GM23338 (cell line): ENCODE measurements around the gene EPHB3. TPM values are rescaled to one million over a fixed set of nuclear protein-coding genes. Genes with fewer than 3 reads are reported as not detected.
A peak's percentile ranks its signal among the peaks of the same experiment; 100 is the strongest.

Experiments used
- ATAC-seq: fragments of 200-7000 bp; cut with Tn5 transposase; 3 replicates; pipeline ENCODE4 v1.9.1; 2020
- DNase-seq: peaks from one replicate; pipeline ENCODE4 v3.0.0-alpha.2; 2015; ENCODE audit warnings: low spot score
- H2AFZ ChIP-seq: fragments of 200-600 bp; sonication (generic); 2 replicates; pipeline ENCODE4 v1.8.0; 2016; ENCODE audit warnings: antibody characterized with exemption, mild to moderate bottlenecking, moderate library complexity
- H3F3A ChIP-seq: fragments of 200-600 bp; sonication (generic); replicated peaks from 2 replicates; pipeline ENCODE4 v1.8.0; 2017; ENCODE audit warnings: antibody characterized with exemption, mixed run types, low read depth
- H3K27ac ChIP-seq: fragments of 200-600 bp; sonication (generic); 2 replicates; pipeline ENCODE4 v1.6.1; 2016; ENCODE audit warnings: low read depth
- H3K27me3 ChIP-seq: fragments of 200-600 bp; sonication (generic); 2 replicates; pipeline ENCODE4 v1.8.0; 2016; ENCODE audit warnings: mild to moderate bottlenecking, mixed run types, moderate library complexity; ENCODE audit not compliant: insufficient read depth
- H3K36me3 ChIP-seq: fragments of 200-600 bp; sonication (generic); 2 replicates; pipeline ENCODE4 v1.8.0; 2016; ENCODE audit warnings: mild to moderate bottlenecking; ENCODE audit not compliant: insufficient read depth
- H3K4me1 ChIP-seq: fragments of 200-600 bp; sonication (generic); 2 replicates; pipeline ENCODE4 v1.8.0; 2016; ENCODE audit warnings: mild to moderate bottlenecking, moderate library complexity; ENCODE audit not compliant: insufficient read depth
- H3K4me2 ChIP-seq: fragments of 200-600 bp; sonication (generic); 2 replicates; pipeline ENCODE4 v1.7.1; 2017; ENCODE audit warnings: mixed run types
- H3K4me3 ChIP-seq: fragments of 200-600 bp; sonication (generic); 2 replicates; pipeline ENCODE4 v1.6.1; 2016; ENCODE audit warnings: mixed run types
- H3K79me2 ChIP-seq: fragments of 200-600 bp; sonication (generic); replicated peaks from 2 replicates; pipeline ENCODE4 v1.8.0; 2017; ENCODE audit warnings: mild to moderate bottlenecking; ENCODE audit not compliant: insufficient read depth
- H3K9me2 ChIP-seq: fragments of 200-600 bp; sonication (generic); 2 replicates; pipeline ENCODE4 v1.8.0; 2017; ENCODE audit not compliant: insufficient read depth
- H4K20me1 ChIP-seq: fragments of 200-600 bp; sonication (generic); replicated peaks from 2 replicates; pipeline ENCODE4 v1.8.0; 2017; ENCODE audit warnings: mild to moderate bottlenecking; ENCODE audit not compliant: insufficient read depth
- H3K27ac Mint-ChIP-seq: 2 replicates; pipeline ENCODE4 v1.8.0; 2020; ENCODE audit warnings: inconsistent platforms, mild to moderate bottlenecking, moderate library complexity, mixed read lengths
- H3K27me3 Mint-ChIP-seq: 3 replicates; pipeline ENCODE4 v1.8.0; 2022; ENCODE audit warnings: low read depth, mild to moderate bottlenecking, moderate library complexity, mixed read lengths, inconsistent platforms; ENCODE audit not compliant: insufficient read depth, poor library complexity
- H3K36me3 Mint-ChIP-seq: 3 replicates; pipeline ENCODE4 v1.8.0; 2021; ENCODE audit warnings: low read depth, mild to moderate bottlenecking, inconsistent platforms, moderate library complexity, mixed read lengths
- H3K4me1 Mint-ChIP-seq: 3 replicates; pipeline ENCODE4 v1.8.0; 2020; ENCODE audit warnings: mild to moderate bottlenecking, inconsistent platforms, mixed read lengths
- H3K4me3 Mint-ChIP-seq: 3 replicates; pipeline ENCODE4 v1.8.0; 2021; ENCODE audit warnings: moderate library complexity, mild to moderate bottlenecking, inconsistent platforms, mixed read lengths
- H3K9me3 Mint-ChIP-seq: 3 replicates; pipeline ENCODE4 v1.8.0; 2020; ENCODE audit warnings: moderate library complexity, mild to moderate bottlenecking, inconsistent platforms, mixed read lengths
- CREB1 ChIP-seq: fragments of 250-450 bp; sonication (Bioruptor Pico); IDR thresholded peaks from 2 replicates; pipeline ENCODE4 v1.5.0; 2020; ENCODE audit warnings: low read depth, mild to moderate bottlenecking, moderate library complexity
- EZH2 ChIP-seq: fragments of 200-600 bp; sonication (generic); IDR thresholded peaks from one replicate; pipeline ENCODE4 v1.8.0; 2017; ENCODE audit warnings: antibody characterized with exemption, mild to moderate bottlenecking, low read depth; ENCODE audit not compliant: unreplicated experiment
- EZH2phosphoT487 ChIP-seq: fragments of 200-600 bp; sonication (generic); IDR thresholded peaks from one replicate; pipeline ENCODE4 v1.8.1; 2018; ENCODE audit warnings: antibody characterized with exemption; ENCODE audit not compliant: unreplicated experiment
- JUNB ChIP-seq: IDR thresholded peaks from one replicate; pipeline ENCODE4 v1.6.1; 2016; ENCODE audit warnings: antibody characterized with exemption; ENCODE audit not compliant: unreplicated experiment
- NANOG ChIP-seq: IDR thresholded peaks from 2 replicates; pipeline ENCODE4 v1.6.1; 2016; ENCODE audit warnings: antibody characterized with exemption, borderline replicate concordance
- STAT1 ChIP-seq: IDR thresholded peaks from one replicate; pipeline ENCODE4 v1.6.1; 2016; ENCODE audit warnings: antibody characterized with exemption; ENCODE audit not compliant: unreplicated experiment
- ZNF114 ChIP-seq: fragments of 250-450 bp; sonication (Bioruptor Pico); IDR thresholded peaks from 2 replicates; pipeline ENCODE4 v1.5.0; 2020; ENCODE audit warnings: mild to moderate bottlenecking, moderate library complexity
- ZNF331 ChIP-seq: fragments of 250-450 bp; sonication (Bioruptor Pico); IDR thresholded peaks from 2 replicates; pipeline ENCODE4 v1.5.0; 2020; ENCODE audit warnings: low read depth, mild to moderate bottlenecking, moderate library complexity
- polyA plus RNA-seq: library from polyadenylated mRNA; unstranded; fragments of >200 nt; fragmentation: Nextera tagmentation; extraction: Ambion mirVana; gene quantifications from 2 replicates; pipeline ENCODE4 v1.2.1, GENCODE V29; 2016
- total RNA-seq: library from RNA; depleted of rRNA; stranded (reverse); fragments of >200 nt; shearing (Covaris generic); gene quantifications from 2 replicates; pipeline ENCODE4 v1.2.3, GENCODE V29; 2014
- TF ChIP-seq, protein P1 (sequence below): IDR thresholded peaks from 2 replicates; pipeline ENCODE4 v1.6.1; 2016; ENCODE audit warnings: antibody characterized with exemption
- TF ChIP-seq, protein P2 (sequence below), 2 experiments: fragments of 200-600 bp in 1 of 2; sonication (generic) in 1 of 2; conservative IDR thresholded peaks; 2 replicates each; pipeline versions ENCODE4 v1.5.1 to v1.6.1; 2016 to 2017; ENCODE audit warnings: antibody characterized with exemption in 2 of 2, low read depth in 2 of 2, mild to moderate bottlenecking in 2 of 2, moderate library complexity in 1 of 2
- TF ChIP-seq, protein P3 (sequence below): IDR thresholded peaks from one replicate; pipeline ENCODE4 v1.6.1; 2018; ENCODE audit warnings: antibody characterized with exemption; ENCODE audit not compliant: unreplicated experiment

Gene EPHB3
- total and polyA plus RNA-seq, 2 experiments from 2014 or later, result 0.57 to 2.0 TPM

DNA sequence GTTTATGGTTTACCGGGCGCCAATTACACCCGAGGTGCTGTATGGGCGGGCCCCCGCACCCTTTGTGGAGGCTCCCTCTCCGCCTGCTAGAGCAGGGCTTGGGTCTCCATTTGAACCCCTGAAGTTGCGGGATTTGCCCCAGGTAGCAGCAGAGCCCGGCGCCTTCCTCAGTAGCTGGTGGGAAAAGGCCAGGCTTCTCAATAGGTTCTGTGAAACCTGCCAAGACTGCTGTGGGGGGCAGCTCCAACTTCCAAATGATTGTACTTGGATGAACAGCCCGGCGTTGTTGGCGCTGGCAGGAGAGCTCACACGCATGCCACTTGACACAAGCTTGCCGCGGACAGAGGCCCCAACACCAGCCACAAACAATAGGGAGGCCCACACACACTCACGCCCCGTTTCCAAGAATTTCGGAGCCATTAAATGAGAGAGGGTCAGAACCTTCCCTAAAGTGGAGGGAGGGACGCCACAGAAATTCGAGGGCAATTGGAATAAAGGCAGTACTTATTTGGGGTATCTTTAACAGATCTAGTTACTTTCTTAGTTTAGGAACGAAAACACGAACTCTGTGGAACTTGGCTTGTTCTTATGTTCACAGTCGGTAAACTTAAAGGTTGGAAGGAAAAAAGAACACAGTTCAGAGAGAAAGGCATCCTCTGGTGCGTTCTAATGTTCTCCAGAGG is 1.4 kb downstream of the EPHB3 start:
- peaks cover 19% of the 10 kb centered on the region for H4K20me1 ChIP-seq
- H3K27ac Mint-ChIP-seq, result no peak overlapping the region
- peaks cover 94% of the 10 kb centered on the region for H3K27me3 Mint-ChIP-seq
- peak overlapping the region; percentile 77 for H3K4me2 ChIP-seq
- H3K36me3 ChIP-seq, result no peaks in the 10 kb centered on the region
- ATAC-seq (no peak), DNase-seq (no peak)
- peaks cover 95% of the 10 kb centered on the region for H3K27me3 ChIP-seq
- no peak overlapping the region for H3K27ac ChIP-seq
- H3F3A ChIP-seq, result 0 out of 2 replicates have a peak, but pooled peaks cover 3% of the 10 kb centered on the region
- H3K9me2 ChIP-seq, result no peaks in the 10 kb centered on the region
- H3K4me3 ChIP-seq, result peak overlapping the region; percentile 59
- peak overlapping the region; percentile 53 for H3K4me3 Mint-ChIP-seq
- no peaks in the 10 kb centered on the region for H3K36me3 Mint-ChIP-seq
- H3K79me2 ChIP-seq, result no peaks in the 10 kb centered on the region
- H3K4me1 Mint-ChIP-seq, result peaks cover 68% of the 10 kb centered on the region
- H2AFZ ChIP-seq, result no peak overlapping the region
- no peaks in the 10 kb centered on the region; the same call in 2 of the 3 replicates for H3K9me3 Mint-ChIP-seq
- TF ChIP-seq STAT1, result no peak
- TF ChIP-seq EZH2phosphoT487, result peak; percentile 8
- TF ChIP-seq EZH2, result peak; percentile 85
- peaks cover 57% of the 10 kb centered on the region for H3K4me1 ChIP-seq

DNA sequence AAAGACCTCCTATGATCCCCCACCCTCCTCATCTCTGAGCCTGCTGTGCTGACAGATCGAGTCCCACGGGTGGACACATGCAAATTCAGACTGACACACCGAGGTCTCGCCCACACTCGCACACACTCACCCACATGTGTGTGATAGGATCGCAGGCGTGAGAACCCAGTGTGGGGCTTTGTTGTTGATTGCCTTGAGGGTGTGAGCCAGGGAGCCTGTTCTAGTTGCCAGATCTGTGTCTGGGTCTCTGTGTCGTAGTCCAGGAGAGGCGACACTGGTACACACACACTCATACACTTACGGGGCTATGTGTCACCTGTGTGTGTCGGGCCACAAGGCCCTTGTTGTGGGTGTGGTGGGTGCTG is 2.0 kb downstream of the EPHB3 start:
- peaks cover 95% of the 10 kb centered on the region for H3K27me3 ChIP-seq
- peaks cover 19% of the 10 kb centered on the region for H4K20me1 ChIP-seq
- DNase-seq (no peak), ATAC-seq (no peak)
- peak overlapping the region; percentile 77; the same call in 1 of the 2 replicates for H3K4me2 ChIP-seq
- Mint-ChIP-seq H3K4me1 (peaks cover 65% of the 10 kb centered on the region), H3K9me3 (no peaks in the 10 kb centered on the region; the same call in 2 of the 3 replicates), H3K27ac (no peak overlapping the region), H3K4me3 (peak overlapping the region; percentile 53), H3K36me3 (no peaks in the 10 kb centered on the region), H3K27me3 (peaks cover 94% of the 10 kb centered on the region)
- 0 out of 2 replicates have a peak, but pooled peaks cover 3% of the 10 kb centered on the region for H3F3A ChIP-seq
- H3K4me1 ChIP-seq, result peaks cover 53% of the 10 kb centered on the region
- no peak overlapping the region for H3K27ac ChIP-seq
- no peaks in the 10 kb centered on the region for H3K79me2 ChIP-seq
- 0 out of 2 replicates have a peak overlapping the region, but pooled peaks have one; percentile 28 for H3K4me3 ChIP-seq
- H2AFZ ChIP-seq, result no peak overlapping the region
- no peaks in the 10 kb centered on the region for H3K9me2 ChIP-seq
- no peaks in the 10 kb centered on the region for H3K36me3 ChIP-seq
- TF ChIP-seq CREB1 (no peak), EZH2 (no peak), EZH2phosphoT487 (no peak), JUNB (no peak), STAT1 (no peak), NANOG (no peak), ZNF114 (CRISPR knock-in tag) (no peak), ZNF331 (no peak)
- TF ChIP-seq, protein P1, sequence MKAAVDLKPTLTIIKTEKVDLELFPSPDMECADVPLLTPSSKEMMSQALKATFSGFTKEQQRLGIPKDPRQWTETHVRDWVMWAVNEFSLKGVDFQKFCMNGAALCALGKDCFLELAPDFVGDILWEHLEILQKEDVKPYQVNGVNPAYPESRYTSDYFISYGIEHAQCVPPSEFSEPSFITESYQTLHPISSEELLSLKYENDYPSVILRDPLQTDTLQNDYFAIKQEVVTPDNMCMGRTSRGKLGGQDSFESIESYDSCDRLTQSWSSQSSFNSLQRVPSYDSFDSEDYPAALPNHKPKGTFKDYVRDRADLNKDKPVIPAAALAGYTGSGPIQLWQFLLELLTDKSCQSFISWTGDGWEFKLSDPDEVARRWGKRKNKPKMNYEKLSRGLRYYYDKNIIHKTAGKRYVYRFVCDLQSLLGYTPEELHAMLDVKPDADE, result no peak
- TF ChIP-seq, protein P2, sequence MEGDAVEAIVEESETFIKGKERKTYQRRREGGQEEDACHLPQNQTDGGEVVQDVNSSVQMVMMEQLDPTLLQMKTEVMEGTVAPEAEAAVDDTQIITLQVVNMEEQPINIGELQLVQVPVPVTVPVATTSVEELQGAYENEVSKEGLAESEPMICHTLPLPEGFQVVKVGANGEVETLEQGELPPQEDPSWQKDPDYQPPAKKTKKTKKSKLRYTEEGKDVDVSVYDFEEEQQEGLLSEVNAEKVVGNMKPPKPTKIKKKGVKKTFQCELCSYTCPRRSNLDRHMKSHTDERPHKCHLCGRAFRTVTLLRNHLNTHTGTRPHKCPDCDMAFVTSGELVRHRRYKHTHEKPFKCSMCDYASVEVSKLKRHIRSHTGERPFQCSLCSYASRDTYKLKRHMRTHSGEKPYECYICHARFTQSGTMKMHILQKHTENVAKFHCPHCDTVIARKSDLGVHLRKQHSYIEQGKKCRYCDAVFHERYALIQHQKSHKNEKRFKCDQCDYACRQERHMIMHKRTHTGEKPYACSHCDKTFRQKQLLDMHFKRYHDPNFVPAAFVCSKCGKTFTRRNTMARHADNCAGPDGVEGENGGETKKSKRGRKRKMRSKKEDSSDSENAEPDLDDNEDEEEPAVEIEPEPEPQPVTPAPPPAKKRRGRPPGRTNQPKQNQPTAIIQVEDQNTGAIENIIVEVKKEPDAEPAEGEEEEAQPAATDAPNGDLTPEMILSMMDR (conservative IDR thresholded peaks at IDR 0.05; ENCODE audit: low read depth in 2 of 2), result no peak
- TF ChIP-seq, protein P3, sequence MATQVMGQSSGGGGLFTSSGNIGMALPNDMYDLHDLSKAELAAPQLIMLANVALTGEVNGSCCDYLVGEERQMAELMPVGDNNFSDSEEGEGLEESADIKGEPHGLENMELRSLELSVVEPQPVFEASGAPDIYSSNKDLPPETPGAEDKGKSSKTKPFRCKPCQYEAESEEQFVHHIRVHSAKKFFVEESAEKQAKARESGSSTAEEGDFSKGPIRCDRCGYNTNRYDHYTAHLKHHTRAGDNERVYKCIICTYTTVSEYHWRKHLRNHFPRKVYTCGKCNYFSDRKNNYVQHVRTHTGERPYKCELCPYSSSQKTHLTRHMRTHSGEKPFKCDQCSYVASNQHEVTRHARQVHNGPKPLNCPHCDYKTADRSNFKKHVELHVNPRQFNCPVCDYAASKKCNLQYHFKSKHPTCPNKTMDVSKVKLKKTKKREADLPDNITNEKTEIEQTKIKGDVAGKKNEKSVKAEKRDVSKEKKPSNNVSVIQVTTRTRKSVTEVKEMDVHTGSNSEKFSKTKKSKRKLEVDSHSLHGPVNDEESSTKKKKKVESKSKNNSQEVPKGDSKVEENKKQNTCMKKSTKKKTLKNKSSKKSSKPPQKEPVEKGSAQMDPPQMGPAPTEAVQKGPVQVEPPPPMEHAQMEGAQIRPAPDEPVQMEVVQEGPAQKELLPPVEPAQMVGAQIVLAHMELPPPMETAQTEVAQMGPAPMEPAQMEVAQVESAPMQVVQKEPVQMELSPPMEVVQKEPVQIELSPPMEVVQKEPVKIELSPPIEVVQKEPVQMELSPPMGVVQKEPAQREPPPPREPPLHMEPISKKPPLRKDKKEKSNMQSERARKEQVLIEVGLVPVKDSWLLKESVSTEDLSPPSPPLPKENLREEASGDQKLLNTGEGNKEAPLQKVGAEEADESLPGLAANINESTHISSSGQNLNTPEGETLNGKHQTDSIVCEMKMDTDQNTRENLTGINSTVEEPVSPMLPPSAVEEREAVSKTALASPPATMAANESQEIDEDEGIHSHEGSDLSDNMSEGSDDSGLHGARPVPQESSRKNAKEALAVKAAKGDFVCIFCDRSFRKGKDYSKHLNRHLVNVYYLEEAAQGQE, result no peak
